ENCODE measurements around the gene C10orf53. TPM values are rescaled to one million over a fixed set of nuclear protein-coding genes. Genes with fewer than 3 reads are reported as not detected.

The C10orf53 gene
- polyA plus RNA-seq, 2 of the 4 experiments (the other 2 are of a cell fraction), result not detected

DNA sequence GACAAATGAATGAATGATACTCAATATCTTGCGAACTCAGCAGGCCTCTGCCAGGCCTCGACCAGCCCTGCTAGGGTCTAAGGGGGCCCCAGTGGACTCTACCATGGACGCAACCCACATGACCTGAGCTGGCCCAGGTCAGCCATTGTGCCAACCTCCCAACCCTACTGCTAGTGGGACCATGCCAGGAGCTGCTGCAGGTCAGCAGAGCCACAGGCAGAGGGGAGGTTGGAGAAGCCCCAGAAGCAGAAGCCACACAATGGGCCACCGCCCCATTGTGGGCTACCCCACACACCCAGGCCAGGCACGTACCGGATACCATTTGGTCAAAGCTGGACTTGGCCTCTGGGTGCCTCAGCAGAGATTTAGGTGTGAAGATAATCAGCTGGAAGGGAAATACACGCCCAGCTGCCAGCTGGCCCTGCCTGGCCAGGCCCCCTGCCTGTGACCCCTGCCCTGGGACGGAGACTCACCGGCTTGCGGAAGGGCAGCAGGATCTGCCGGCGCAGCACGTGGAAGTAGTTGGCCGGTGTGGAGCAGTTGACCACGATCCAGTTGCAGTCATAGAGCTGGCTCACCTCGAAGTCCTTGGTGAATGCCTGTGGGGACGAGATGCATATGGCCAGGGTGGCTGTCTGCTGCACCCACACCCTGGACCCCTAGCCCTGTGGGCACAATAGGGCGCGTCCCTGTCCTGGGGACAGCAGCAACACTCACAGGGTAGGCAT, 58.2 kb downstream of the C10orf53 start:
- DNase-seq (ENCODE audit: low read depth in 1 of 2, low spot score in 1 of 2) (no peak), ATAC-seq (no peak), FAIRE-seq (no peak)
- Histone ChIP-seq H3K4me3 (no peak overlapping the region), H3K27ac (no peak overlapping the region), H3K4me1 (no peaks in the 10 kb centered on the region), H3K9me3 (no peaks in the 10 kb centered on the region), H3K4me2 (no peak overlapping the region)
- 56% methylated on average over 15 of the region's 19 CpGs for WGBS (ENCODE audit: missing lambda C conversion rate)
- CTCF ChIA-PET, result no interaction called here
- POLR2A ChIA-PET, result no interaction called here
- TF ChIP-seq, protein P1, sequence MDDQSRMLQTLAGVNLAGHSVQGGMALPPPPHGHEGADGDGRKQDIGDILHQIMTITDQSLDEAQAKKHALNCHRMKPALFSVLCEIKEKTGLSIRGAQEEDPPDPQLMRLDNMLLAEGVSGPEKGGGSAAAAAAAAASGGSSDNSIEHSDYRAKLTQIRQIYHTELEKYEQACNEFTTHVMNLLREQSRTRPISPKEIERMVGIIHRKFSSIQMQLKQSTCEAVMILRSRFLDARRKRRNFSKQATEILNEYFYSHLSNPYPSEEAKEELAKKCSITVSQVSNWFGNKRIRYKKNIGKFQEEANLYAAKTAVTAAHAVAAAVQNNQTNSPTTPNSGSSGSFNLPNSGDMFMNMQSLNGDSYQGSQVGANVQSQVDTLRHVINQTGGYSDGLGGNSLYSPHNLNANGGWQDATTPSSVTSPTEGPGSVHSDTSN (IDR thresholded peaks at IDR 0.05), result no peak
- no peak for TF ChIP-seq FOSL2 (IDR thresholded peaks at IDR 0.05)
- no peak for TF ChIP-seq FOSL2 (CRISPR knock-in tag; IDR thresholded peaks at IDR 0.05)
- no peak for TF ChIP-seq JUN (IDR thresholded peaks at IDR 0.05)
- no peak for TF ChIP-seq ZC3H11A (IDR thresholded peaks at IDR 0.05)
- TF ChIP-seq PHF8 (IDR thresholded peaks at IDR 0.05; ENCODE audit: borderline replicate concordance, low read depth), result no peak
- TF ChIP-seq HOXA7 (CRISPR knock-in tag; IDR thresholded peaks at IDR 0.05), result no peak
- TF ChIP-seq ZSCAN20 (CRISPR knock-in tag; IDR thresholded peaks at IDR 0.05), result no peak
- TF ChIP-seq RARB (CRISPR knock-in tag; IDR thresholded peaks at IDR 0.05), result no peak
- no peak for TF ChIP-seq BHLHE40 (IDR thresholded peaks at IDR 0.05; ENCODE audit: low read depth, low read length)
- no peak for TF ChIP-seq EP300 (IDR thresholded peaks at IDR 0.05)

GRCh38 chr10:49738616-49739360, 59.3 kb downstream of the C10orf53 start:
- 21% methylated on average over 5 of the region's 10 CpGs for WGBS (ENCODE audit: missing lambda C conversion rate)
- Histone ChIP-seq H3K9me3 (no peaks in the 10 kb centered on the region), H3K4me2 (no peak overlapping the region), H3K4me1 (no peaks in the 10 kb centered on the region), H3K27ac (no peak overlapping the region), H3K4me3 (no peak overlapping the region)
- ChIA-PET POLR2A (no interaction called here), CTCF (no interaction called here)
- TF ChIP-seq HOXB13 (CRISPR knock-in tag; IDR thresholded peaks at IDR 0.05; ENCODE audit: low read depth), result no peak
- TF ChIP-seq RAD21 (conservative IDR thresholded peaks at IDR 0.05 in 1 of 2, IDR thresholded peaks at IDR 0.05 in 1 of 2), result no peak
- TF ChIP-seq, protein P1 (IDR thresholded peaks at IDR 0.05), result no peak
- TF ChIP-seq ZFP36 (IDR thresholded peaks at IDR 0.05; ENCODE audit: borderline replicate concordance, partially characterized antibody), result no peak
- no peak for TF ChIP-seq FOXS1 (CRISPR knock-in tag; IDR thresholded peaks at IDR 0.05)
- no peak for TF ChIP-seq ZC3H11A (IDR thresholded peaks at IDR 0.05)
- no peak for TF ChIP-seq HDAC2 (IDR thresholded peaks at IDR 0.05)
- TF ChIP-seq ESRRA (IDR thresholded peaks at IDR 0.05; ENCODE audit: borderline replicate concordance, low read length), result no peak
- TF ChIP-seq RCOR1 (IDR thresholded peaks at IDR 0.05; ENCODE audit: low read depth, low read length), result no peak
- TF ChIP-seq EP300 (IDR thresholded peaks at IDR 0.05), result no peak
- no peak for TF ChIP-seq KDM5A (IDR thresholded peaks at IDR 0.05)
- no peak for TF ChIP-seq MAZ (IDR thresholded peaks at IDR 0.05; ENCODE audit: borderline replicate concordance, low read depth, low read length)
- TF ChIP-seq RARB (CRISPR knock-in tag; IDR thresholded peaks at IDR 0.05), result no peak
- no peak for TF ChIP-seq SREBF2 (IDR thresholded peaks at IDR 0.05)
- TF ChIP-seq RFX5 (IDR thresholded peaks at IDR 0.05), result no peak
- no peak for TF ChIP-seq POLR2AphosphoS2 (conservative IDR thresholded peaks at IDR 0.05; ENCODE audit: low read length)
- TF ChIP-seq ZNF302 (CRISPR knock-in tag; IDR thresholded peaks at IDR 0.05), result no peak
- TF ChIP-seq ZSCAN20 (CRISPR knock-in tag; IDR thresholded peaks at IDR 0.05), result no peak
- no peak for TF ChIP-seq POLR2A (IDR thresholded peaks at IDR 0.05; ENCODE audit: low read length)
- FAIRE-seq, result no peak
- DNase-seq (ENCODE audit: low read depth in 1 of 2, low spot score in 1 of 2), result no peak
- ATAC-seq, result no peak

Data from A549 (cell line).